ENCODE data around the gene PGGT1B.
A peak's percentile ranks its signal among the peaks of the same experiment; 100 is the strongest.

The PGGT1B gene

GRCh38 chr5:115180165-115180709 is 82.4 kb downstream of the PGGT1B start:
- H3F3A ChIP-seq (ENCODE audit: insufficient read depth): peaks cover 9% of the 10 kb centered on the region; the same call in 1 of the 2 replicates
- H3K4me2 ChIP-seq (ENCODE audit: low read depth, low read length, poor library complexity, severe bottlenecking): peak overlapping the region; percentile 72
- TF ChIP-seq CTCF (IDR thresholded peaks at IDR 0.05; ENCODE audit: insufficient read depth, low read length, poor library complexity, severe bottlenecking): no peak
- TF ChIP-seq EZH2phosphoT487 (conservative IDR thresholded peaks at IDR 0.05; ENCODE audit: low read length): no peak
- no peaks in the 10 kb centered on the region for H3K79me2 ChIP-seq (ENCODE audit: insufficient read depth, low read length)
- H3K27me3 ChIP-seq (ENCODE audit: low read length): no peaks in the 10 kb centered on the region
- peak overlapping the region; percentile 41 for H3K9ac ChIP-seq (ENCODE audit: low read length)
- H3K27ac ChIP-seq (ENCODE audit: low read depth, low read length): no peak overlapping the region
- no peaks in the 10 kb centered on the region for H3K36me3 ChIP-seq (ENCODE audit: low read length)
- no peaks in the 10 kb centered on the region for H3K9me3 ChIP-seq (ENCODE audit: insufficient read depth, low read length)
- H4K20me1 ChIP-seq (ENCODE audit: low read depth, low read length): no peaks in the 10 kb centered on the region
- no peaks in the 10 kb centered on the region for H3K9me2 ChIP-seq (replicated peaks; ENCODE audit: insufficient read depth, low read length)
- H2AFZ ChIP-seq (ENCODE audit: low read depth, low read length, severe bottlenecking): peak overlapping the region; percentile 92
- H3K4me3 ChIP-seq (ENCODE audit: insufficient read depth, low read length, poor library complexity, severe bottlenecking): peak overlapping the region; percentile 53

GRCh38 chr5:115179394-115180164 is 83.1 kb downstream of the PGGT1B start:
- no peaks in the 10 kb centered on the region for H3K9me3 ChIP-seq (ENCODE audit: insufficient read depth, low read length)
- no peaks in the 10 kb centered on the region for H3K36me3 ChIP-seq (ENCODE audit: low read length)
- H3K4me2 ChIP-seq (ENCODE audit: low read depth, low read length, poor library complexity, severe bottlenecking): peak overlapping the region; percentile 72
- H4K20me1 ChIP-seq (ENCODE audit: low read depth, low read length): no peaks in the 10 kb centered on the region
- peak overlapping the region; percentile 53 for H3K4me3 ChIP-seq (ENCODE audit: insufficient read depth, low read length, poor library complexity, severe bottlenecking)
- no peaks in the 10 kb centered on the region for H3K9me2 ChIP-seq (replicated peaks; ENCODE audit: insufficient read depth, low read length)
- H3K27me3 ChIP-seq (ENCODE audit: low read length): no peaks in the 10 kb centered on the region
- H3F3A ChIP-seq (ENCODE audit: insufficient read depth): peaks cover 9% of the 10 kb centered on the region; the same call in 1 of the 2 replicates
- peak overlapping the region; percentile 92 for H2AFZ ChIP-seq (ENCODE audit: low read depth, low read length, severe bottlenecking)
- peak overlapping the region; percentile 41 for H3K9ac ChIP-seq (ENCODE audit: low read length)
- TF ChIP-seq CTCF (IDR thresholded peaks at IDR 0.05; ENCODE audit: insufficient read depth, low read length, poor library complexity, severe bottlenecking): no peak
- TF ChIP-seq EZH2phosphoT487 (conservative IDR thresholded peaks at IDR 0.05; ENCODE audit: low read length): 0 out of 2 replicates have a peak, but pooled peaks have one; percentile 89
- H3K79me2 ChIP-seq (ENCODE audit: insufficient read depth, low read length): no peaks in the 10 kb centered on the region
- H3K27ac ChIP-seq (ENCODE audit: low read depth, low read length): no peak overlapping the region

GRCh38 chr5:115179030-115179393 is 83.7 kb downstream of the PGGT1B start:
- Histone ChIP-seq H3K9ac (ENCODE audit: low read length) (no peak overlapping the region), H3K9me3 (ENCODE audit: insufficient read depth, low read length) (no peaks in the 10 kb centered on the region), H2AFZ (ENCODE audit: low read depth, low read length, severe bottlenecking) (no peak overlapping the region), H3K79me2 (ENCODE audit: insufficient read depth, low read length) (no peaks in the 10 kb centered on the region), H3K27ac (ENCODE audit: low read depth, low read length) (no peak overlapping the region), H3K27me3 (ENCODE audit: low read length) (no peaks in the 10 kb centered on the region), H4K20me1 (ENCODE audit: low read depth, low read length) (no peaks in the 10 kb centered on the region), H3K4me2 (ENCODE audit: low read depth, low read length, poor library complexity, severe bottlenecking) (no peak overlapping the region), H3K9me2 (replicated peaks; ENCODE audit: insufficient read depth, low read length) (no peaks in the 10 kb centered on the region), H3F3A (ENCODE audit: insufficient read depth) (peaks cover 9% of the 10 kb centered on the region; the same call in 1 of the 2 replicates), H3K4me3 (ENCODE audit: insufficient read depth, low read length, poor library complexity, severe bottlenecking) (no peak overlapping the region), H3K36me3 (ENCODE audit: low read length) (no peaks in the 10 kb centered on the region)
- no peak for TF ChIP-seq CTCF (IDR thresholded peaks at IDR 0.05; ENCODE audit: insufficient read depth, low read length, poor library complexity, severe bottlenecking)
- TF ChIP-seq EZH2phosphoT487 (conservative IDR thresholded peaks at IDR 0.05; ENCODE audit: low read length): no peak

Data from SU-DHL-6 (cell line).